Measurements from ENCODE around the gene USP49. TPM values are rescaled to one million over a fixed set of nuclear protein-coding genes. Genes with fewer than 3 reads are reported as not detected.

USP49 gene
- total RNA-seq, 2 donors from 2014 or later, result 1.7 to 19.5 TPM

- no peaks in the 10 kb centered on the region for H3K4me1 ChIP-seq (replicated peaks)
- intact Hi-C loops (cut with DNase I), result no loop called here
- TF ChIP-seq POLR2AphosphoS5 (IDR thresholded peaks at IDR 0.05), result no peak
- TF ChIP-seq CTCF (IDR thresholded peaks at IDR 0.05), result no peak
- no peak for TF ChIP-seq POLR2A (IDR thresholded peaks at IDR 0.05)
- no peaks in the 10 kb centered on the region for H3K36me3 ChIP-seq
- WGBS, result 100% methylated on average over 1 of the region's 1 CpG
- no peaks in the 10 kb centered on the region for H3K27me3 ChIP-seq (replicated peaks; ENCODE audit: insufficient read depth)
- H3K4me3 ChIP-seq, result no peak overlapping the region
- H3K9me3 ChIP-seq, result no peaks in the 10 kb centered on the region
- no peak overlapping the region for H3K27ac ChIP-seq
- no peak for DNase-seq (ENCODE audit: low spot score)
Observed at GRCh38 chr6:41901882-41902519, 6.8 kb upstream of the USP49 start.

- DNase-seq (ENCODE audit: low spot score), result no peak
- 91% methylated on average over 1 of the region's 1 CpG for WGBS
Observed at GRCh38 chr6:41900861-41901260, 5.7 kb upstream of the USP49 start.

GRCh38 chr6:41896281-41896680 lies 1.1 kb upstream of the USP49 start:
- Histone ChIP-seq H3K9me3 (no peaks in the 10 kb centered on the region), H3K36me3 (no peaks in the 10 kb centered on the region), H3K27ac (peak overlapping the region in 1 of 2 donors; percentile 80), H3K4me3 (no peak overlapping the region), H3K4me1 (replicated peaks) (peaks cover 11% of the 10 kb centered on the region), H3K27me3 (replicated peaks; ENCODE audit: insufficient read depth) (no peaks in the 10 kb centered on the region)
- TF ChIP-seq CTCF (IDR thresholded peaks at IDR 0.05), result no peak
- TF ChIP-seq POLR2AphosphoS5 (IDR thresholded peaks at IDR 0.05), result no peak
- no peak for DNase-seq (ENCODE audit: low spot score)
- intact Hi-C loops (cut with DNase I), result no loop called here
- 51% methylated on average over 3 of the region's 3 CpGs for WGBS

More at GRCh38 chr6:41900861-41901260, 5.7 kb upstream of the USP49 start:
- Histone ChIP-seq H3K9me3 (no peaks in the 10 kb centered on the region), H3K36me3 (no peaks in the 10 kb centered on the region), H3K27me3 (replicated peaks; ENCODE audit: insufficient read depth) (no peaks in the 10 kb centered on the region), H3K27ac (no peak overlapping the region), H3K4me1 (replicated peaks) (peaks cover 5% of the 10 kb centered on the region), H3K4me3 (no peak overlapping the region)
- intact Hi-C loops (cut with DNase I), result no loop called here
- TF ChIP-seq POLR2AphosphoS5 (IDR thresholded peaks at IDR 0.05), result no peak
- TF ChIP-seq CTCF (IDR thresholded peaks at IDR 0.05), result no peak
- TF ChIP-seq POLR2A (IDR thresholded peaks at IDR 0.05), result no peak

GRCh38 chr6:41894366-41895299 lies 542 bp downstream of the USP49 start:
- WGBS, result 2% methylated on average over 46 of the region's 56 CpGs
- H3K27me3 ChIP-seq (replicated peaks; ENCODE audit: insufficient read depth), result no peaks in the 10 kb centered on the region
- no peaks in the 10 kb centered on the region for H3K36me3 ChIP-seq
- no peaks in the 10 kb centered on the region for H3K9me3 ChIP-seq
- peak overlapping the region; percentile 51 to 72 for H3K4me3 ChIP-seq
- H3K27ac ChIP-seq, result peak overlapping the region; percentile 69 to 80
- no peak for DNase-seq (ENCODE audit: low spot score)
- no peak for TF ChIP-seq POLR2AphosphoS5 (IDR thresholded peaks at IDR 0.05)
- no peak for TF ChIP-seq CTCF (IDR thresholded peaks at IDR 0.05)
- peaks cover 11% of the 10 kb centered on the region for H3K4me1 ChIP-seq (replicated peaks)
- intact Hi-C loops (cut with DNase I), result no loop called here
